ENCODE measurements around the gene FGFR4. TPM values are rescaled to one million over a fixed set of nuclear protein-coding genes. Genes with fewer than 3 reads are reported as not detected.

Gene FGFR4
- total RNA-seq, 1 donor from 2014 or later = 50.0 TPM

DNA sequence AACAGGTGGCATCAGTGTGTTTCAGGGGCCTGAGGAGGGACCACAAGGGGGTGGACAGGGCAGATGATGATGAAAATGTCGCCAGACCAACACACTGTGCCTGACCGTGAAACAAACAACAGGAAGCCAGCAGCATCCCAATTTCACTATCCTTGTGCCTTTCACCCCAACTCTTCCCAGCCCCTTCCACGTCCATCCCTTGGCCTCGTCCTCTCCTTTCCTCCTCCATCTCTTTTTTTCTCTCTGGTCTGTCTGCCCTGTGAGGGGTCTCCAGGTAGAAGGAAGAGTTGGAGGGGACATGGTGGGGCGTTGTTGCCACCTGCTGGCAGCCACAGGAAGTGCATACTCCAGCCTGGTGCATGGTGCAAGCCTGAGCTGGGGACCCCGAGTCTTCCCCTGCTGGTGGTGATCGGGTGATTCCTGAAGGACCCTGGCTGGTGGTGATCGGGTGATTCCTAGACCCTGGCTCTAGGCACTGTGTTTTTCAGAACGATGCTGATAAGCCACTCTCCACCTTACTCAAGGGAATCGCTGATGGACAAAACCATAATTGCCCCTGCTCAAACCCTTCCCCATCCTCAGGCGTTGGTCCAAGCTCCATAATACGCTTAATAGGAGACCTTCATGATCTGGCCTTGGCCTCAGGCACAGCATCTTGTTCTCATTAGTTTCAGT lies 25.1 kb downstream of the FGFR4 start:
- DNase-seq (ENCODE audit: low read depth) = no peak
- H3K4me3 ChIP-seq (ENCODE audit: low read depth, low read length) = no peak overlapping the region
- TF ChIP-seq, protein P1, sequence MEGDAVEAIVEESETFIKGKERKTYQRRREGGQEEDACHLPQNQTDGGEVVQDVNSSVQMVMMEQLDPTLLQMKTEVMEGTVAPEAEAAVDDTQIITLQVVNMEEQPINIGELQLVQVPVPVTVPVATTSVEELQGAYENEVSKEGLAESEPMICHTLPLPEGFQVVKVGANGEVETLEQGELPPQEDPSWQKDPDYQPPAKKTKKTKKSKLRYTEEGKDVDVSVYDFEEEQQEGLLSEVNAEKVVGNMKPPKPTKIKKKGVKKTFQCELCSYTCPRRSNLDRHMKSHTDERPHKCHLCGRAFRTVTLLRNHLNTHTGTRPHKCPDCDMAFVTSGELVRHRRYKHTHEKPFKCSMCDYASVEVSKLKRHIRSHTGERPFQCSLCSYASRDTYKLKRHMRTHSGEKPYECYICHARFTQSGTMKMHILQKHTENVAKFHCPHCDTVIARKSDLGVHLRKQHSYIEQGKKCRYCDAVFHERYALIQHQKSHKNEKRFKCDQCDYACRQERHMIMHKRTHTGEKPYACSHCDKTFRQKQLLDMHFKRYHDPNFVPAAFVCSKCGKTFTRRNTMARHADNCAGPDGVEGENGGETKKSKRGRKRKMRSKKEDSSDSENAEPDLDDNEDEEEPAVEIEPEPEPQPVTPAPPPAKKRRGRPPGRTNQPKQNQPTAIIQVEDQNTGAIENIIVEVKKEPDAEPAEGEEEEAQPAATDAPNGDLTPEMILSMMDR (conservative IDR thresholded peaks at IDR 0.05; ENCODE audit: low read depth, low read length) = peak; percentile 97

DNA sequence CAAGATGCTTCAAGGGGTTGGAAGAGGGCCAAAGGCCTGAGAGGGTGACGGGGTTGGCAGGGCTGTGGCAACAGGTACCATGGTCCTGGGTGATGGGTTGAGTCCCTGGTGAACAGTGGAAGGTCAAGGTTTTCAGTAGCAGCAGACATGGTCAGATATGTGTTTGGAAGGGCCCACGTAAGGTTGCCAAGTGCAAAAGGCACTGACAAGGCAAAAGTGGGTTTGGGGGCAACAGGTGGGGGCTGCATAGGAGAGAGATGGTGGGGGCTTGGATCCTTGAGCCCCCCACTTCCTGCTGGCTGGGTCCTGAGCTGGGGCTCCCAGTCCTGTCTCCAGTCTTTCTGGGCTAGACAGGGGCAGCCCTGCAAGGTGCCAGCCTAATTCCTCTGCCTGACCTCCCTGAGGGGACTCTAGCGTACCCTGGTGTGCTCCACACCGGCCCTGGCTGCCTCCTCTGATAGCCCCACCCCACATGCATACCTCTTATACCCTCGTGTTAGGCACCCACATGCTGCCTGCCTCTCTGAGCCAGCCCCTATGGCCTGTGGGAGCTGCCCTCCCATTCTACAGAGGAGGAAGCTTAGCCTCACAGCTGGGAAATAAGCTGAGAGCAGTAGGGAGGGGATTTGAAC lies 26.0 kb downstream of the FGFR4 start:
- no peak for DNase-seq (ENCODE audit: low read depth)
- TF ChIP-seq, protein P1 (conservative IDR thresholded peaks at IDR 0.05; ENCODE audit: low read depth, low read length) = no peak
- H3K4me3 ChIP-seq (ENCODE audit: low read depth, low read length) = no peak overlapping the region

DNA sequence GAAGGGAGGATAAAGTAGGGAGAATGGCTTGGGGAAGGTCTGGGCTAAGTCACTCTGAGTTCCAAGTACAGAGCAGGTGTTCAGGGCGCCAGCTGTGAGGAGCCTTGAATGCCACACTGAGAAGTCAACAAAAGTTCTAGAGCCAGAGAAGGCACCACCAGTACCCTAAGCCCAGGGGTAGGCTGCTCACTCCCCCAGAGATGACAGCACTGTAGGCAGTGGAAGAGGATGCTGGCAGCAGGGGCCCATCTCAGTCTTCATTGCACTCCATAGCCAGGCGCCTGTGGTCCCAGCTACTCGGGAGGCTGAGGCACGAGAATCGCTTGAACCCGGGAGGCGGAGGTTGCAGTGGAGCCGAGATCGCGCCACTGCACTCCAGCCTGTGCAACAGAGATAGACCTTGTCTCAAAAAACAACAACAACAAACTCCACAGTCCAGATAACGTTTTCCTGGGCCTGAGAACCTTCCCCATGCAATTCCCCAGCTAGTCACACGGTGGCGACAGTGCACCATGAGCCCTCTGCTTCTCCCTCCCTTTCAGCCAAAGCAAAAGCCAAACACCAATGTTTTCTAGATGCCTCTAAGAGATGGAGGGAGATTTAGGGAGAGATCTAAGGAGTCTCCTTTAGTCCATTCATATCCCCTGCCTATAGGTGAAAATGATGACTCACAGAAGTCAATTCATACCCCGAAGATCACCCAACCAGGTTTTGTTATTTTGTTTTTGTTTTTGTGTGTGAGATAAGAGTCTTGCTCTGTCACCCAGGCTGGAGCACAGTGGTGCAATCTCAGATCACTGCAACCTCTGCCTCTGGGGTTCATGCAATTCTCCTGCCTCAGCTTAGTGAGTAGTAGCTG lies 27.1 kb downstream of the FGFR4 start:
- TF ChIP-seq, protein P1 (conservative IDR thresholded peaks at IDR 0.05; ENCODE audit: low read depth, low read length) = peak; percentile 99
- peak; percentile 13 for DNase-seq (ENCODE audit: low read depth)
- no peak overlapping the region for H3K4me3 ChIP-seq (ENCODE audit: low read depth, low read length)

DNA sequence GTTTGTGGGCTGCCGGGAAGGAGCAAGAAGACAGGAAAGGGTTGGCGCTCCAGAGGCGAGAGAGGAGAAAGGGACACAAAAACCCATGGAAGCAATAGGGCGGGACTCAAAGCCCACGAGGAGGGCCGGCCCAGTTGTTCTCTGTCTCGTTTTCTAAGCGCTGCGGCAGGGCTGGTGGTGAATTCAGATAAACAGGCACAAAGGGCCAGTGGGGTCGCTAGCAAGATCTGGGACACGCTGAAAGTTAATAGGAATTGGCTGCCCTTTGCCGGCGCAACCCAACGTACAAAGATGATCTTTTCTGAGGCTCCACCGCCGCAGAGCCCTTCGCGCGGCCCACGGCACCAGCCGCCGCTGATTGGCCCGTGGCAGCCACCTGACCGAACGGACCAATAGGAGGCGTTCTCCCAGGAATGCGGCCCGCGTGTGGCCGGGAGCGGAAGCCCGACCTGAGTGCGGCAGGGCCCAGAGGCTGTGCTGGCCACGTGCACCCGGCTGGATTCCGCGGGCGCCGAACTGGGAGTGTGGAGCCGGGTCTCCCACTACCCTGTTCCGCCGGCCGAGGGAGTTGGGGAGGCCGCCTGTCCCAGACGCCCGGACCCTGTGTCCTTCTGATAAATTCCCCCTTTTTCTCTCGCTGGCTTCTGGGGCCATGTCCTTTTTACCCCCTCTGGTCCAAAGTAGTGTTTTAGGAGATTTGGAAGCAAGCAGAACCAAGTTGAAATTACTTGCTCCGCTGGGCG lies 30.1 kb downstream of the FGFR4 start:
- TF ChIP-seq, protein P1 (conservative IDR thresholded peaks at IDR 0.05; ENCODE audit: low read depth, low read length) = no peak
- peak overlapping the region; percentile 36 for H3K4me3 ChIP-seq (ENCODE audit: low read depth, low read length)
- DNase-seq (ENCODE audit: low read depth) = peak; percentile 13

DNA sequence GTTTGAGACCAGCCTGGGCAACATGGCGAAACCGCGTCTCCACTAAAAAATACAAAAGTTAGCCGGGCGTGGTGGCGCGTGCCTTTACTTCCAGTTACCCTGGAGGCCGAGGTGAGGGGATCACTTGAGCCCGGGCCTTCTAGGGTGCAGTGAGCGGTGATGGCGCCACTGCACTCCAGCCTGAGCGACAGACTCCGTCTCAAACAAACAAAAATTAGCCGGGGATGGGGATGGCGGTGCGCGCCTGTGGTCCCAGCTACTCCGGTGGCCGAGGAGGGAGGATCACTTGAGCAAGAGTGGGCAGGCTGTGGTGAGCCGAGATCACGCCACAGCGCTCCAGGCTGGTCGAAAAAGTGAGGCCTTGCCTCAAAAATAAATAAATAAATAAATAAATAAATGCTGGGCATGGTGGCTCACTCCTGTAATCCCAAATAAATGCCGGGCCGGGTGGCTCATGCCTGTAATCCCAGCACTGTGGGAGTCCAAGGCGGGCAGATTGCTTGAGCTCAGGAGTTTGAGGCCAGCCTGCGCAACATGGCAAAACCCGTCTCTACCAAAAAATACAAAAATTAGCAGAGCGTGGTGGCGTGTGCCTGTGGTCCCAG lies 30.8 kb downstream of the FGFR4 start:
- TF ChIP-seq, protein P1 (conservative IDR thresholded peaks at IDR 0.05; ENCODE audit: low read depth, low read length) = no peak
- H3K4me3 ChIP-seq (ENCODE audit: low read depth, low read length) = no peak overlapping the region
- DNase-seq (ENCODE audit: low read depth) = no peak

DNA sequence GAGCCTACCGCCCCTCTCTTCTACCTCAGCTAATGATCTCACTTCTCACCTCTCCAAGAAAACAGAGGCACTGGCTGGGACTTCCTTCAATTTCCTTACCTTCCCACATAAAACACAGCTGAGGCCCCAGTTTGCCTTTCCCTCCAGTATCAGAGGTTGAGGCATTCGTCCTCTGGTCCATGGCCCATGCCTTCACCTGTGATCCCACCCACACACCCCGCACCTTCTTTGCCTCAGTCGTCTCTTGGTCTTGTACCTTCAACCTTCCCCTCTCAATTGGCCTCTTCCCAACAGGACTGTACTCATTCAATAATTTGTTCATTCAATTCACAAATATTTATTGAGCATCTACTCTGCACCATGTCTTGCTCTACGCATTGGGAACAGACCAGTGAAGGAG lies 35.9 kb downstream of the FGFR4 start:
- TF ChIP-seq, protein P1 (conservative IDR thresholded peaks at IDR 0.05; ENCODE audit: low read depth, low read length) = no peak
- no peak for DNase-seq (ENCODE audit: low read depth)

More for the DNA sequence above, 35.9 kb downstream of the FGFR4 start:
- no peak overlapping the region for H3K4me3 ChIP-seq (ENCODE audit: low read depth, low read length)

All from epithelial cell of proximal tubule (primary cell).